ENCODE results near the gene DNM3. TPM values are rescaled to one million over a fixed set of nuclear protein-coding genes. Genes with fewer than 3 reads are reported as not detected.

DNM3 gene
- total and polyA plus RNA-seq, 10 of the 15 experiments (the other 5 are each of a cell fraction or from before 2014, with no cell fraction given), result 0.03 to 1.5 (median 0.08) TPM; not detected in 3

GRCh38 chr1:172268237-172268636 is 426.9 kb downstream of the DNM3 start:
- no peak overlapping the region for H3K27ac ChIP-seq (ENCODE audit: control insufficient read depth, insufficient read depth)
- POLR2A ChIA-PET, result no interaction called here
- SMC1A ChIA-PET (ENCODE audit: uncharacterized antibody, unreplicated experiment), result interaction anchor here (2.7 kb wide), 1 partner anchor 14 kb away, joined by 11 read pairs; no protein-coding TSS in a partner anchor
- no peak overlapping the region for H3K4me3 ChIP-seq
- no peak for FAIRE-seq
- BruUV-seq (replicated peaks), result no TSS peak
- CTCF ChIA-PET, result interaction anchor here (0.9 to 1.1 kb wide), 2 partner anchors 11 to 89 kb away, joined by 3 to 4 read pairs; no protein-coding TSS in a partner anchor
- ATAC-seq, result no peak
- WGBS (ENCODE audit: insufficient coverage, insufficient replicate concordance, low lambda C conversion rate, missing lambda C conversion rate), result 50% methylated on average over 3 of the region's 3 CpGs
- TF ChIP-seq ZBTB4 (CRISPR knock-in tag; IDR thresholded peaks at IDR 0.05) (no peak), CEBPZ (IDR thresholded peaks at IDR 0.05; ENCODE audit: low read depth, low read length) (no peak), SRF (IDR thresholded peaks at IDR 0.05; ENCODE audit: low read depth in 2 of 2, low read length in 2 of 2) (no peak), CREB1 (IDR thresholded peaks at IDR 0.05; ENCODE audit: low read depth) (no peak)
- no peaks in the 10 kb centered on the region for H3K27me3 ChIP-seq (replicated peaks in 1 of 2; ENCODE audit: control insufficient read depth in 2 of 2, insufficient read depth in 2 of 2, low read length in 1 of 2)
- H3K4me1 ChIP-seq (ENCODE audit: control insufficient read depth, insufficient read depth, low read length), result peaks cover 8% of the 10 kb centered on the region; the same call in 1 of the 2 replicates
- H3K9ac ChIP-seq (ENCODE audit: control insufficient read depth, insufficient read depth, low read length), result no peak overlapping the region
- no peaks in the 10 kb centered on the region for H3K79me2 ChIP-seq (ENCODE audit: control insufficient read depth, insufficient read depth, low read length)
- H3K36me3 ChIP-seq (ENCODE audit: control insufficient read depth in 2 of 2, insufficient read depth in 2 of 2, low read length in 1 of 2), result no peaks in the 10 kb centered on the region
- DNase-seq (ENCODE audit: low read depth, low spot score), result no peak
- intact Hi-C loops (cut with micrococcal nuclease; ENCODE audit: unreplicated experiment) (no loop called here), in situ Hi-C loops (cut with MboI) (no loop called here)
- no peaks in the 10 kb centered on the region for H4K20me1 ChIP-seq (ENCODE audit: control insufficient read depth, insufficient read depth)
- RAD21 ChIA-PET (ENCODE audit: unreplicated experiment), result no interaction called here
- peaks cover 1% of the 10 kb centered on the region; the same call in 2 of the 3 replicates for H3K9me3 ChIP-seq (replicated peaks; ENCODE audit: control insufficient read depth, insufficient read depth, low read length)
- no peak overlapping the region for H3K4me2 ChIP-seq (ENCODE audit: control insufficient read depth, insufficient read depth)
- no peak overlapping the region for H2AFZ ChIP-seq (ENCODE audit: control insufficient read depth, low read depth, low read length)

All from GM12878 (cell line).